VCaP (cell line): ENCODE data around the gene KRT86.

Experiments
- H3K27ac ChIP-seq: fragments of 450-650 bp; 2 replicates; pipeline ENCODE4 v1.5.1; 2017
- CTCF ChIP-seq: fragments of 450-650 bp; conservative IDR thresholded peaks from 2 replicates; pipeline ENCODE4 v1.5.1; 2017; ENCODE audit warnings: mild to moderate bottlenecking, moderate library complexity

Gene KRT86

GRCh38 chr12:52323001-52323400, 48.6 kb downstream of the KRT86 start:
- H3K27ac ChIP-seq: no peak overlapping the region
- TF ChIP-seq CTCF: no peak

DNA sequence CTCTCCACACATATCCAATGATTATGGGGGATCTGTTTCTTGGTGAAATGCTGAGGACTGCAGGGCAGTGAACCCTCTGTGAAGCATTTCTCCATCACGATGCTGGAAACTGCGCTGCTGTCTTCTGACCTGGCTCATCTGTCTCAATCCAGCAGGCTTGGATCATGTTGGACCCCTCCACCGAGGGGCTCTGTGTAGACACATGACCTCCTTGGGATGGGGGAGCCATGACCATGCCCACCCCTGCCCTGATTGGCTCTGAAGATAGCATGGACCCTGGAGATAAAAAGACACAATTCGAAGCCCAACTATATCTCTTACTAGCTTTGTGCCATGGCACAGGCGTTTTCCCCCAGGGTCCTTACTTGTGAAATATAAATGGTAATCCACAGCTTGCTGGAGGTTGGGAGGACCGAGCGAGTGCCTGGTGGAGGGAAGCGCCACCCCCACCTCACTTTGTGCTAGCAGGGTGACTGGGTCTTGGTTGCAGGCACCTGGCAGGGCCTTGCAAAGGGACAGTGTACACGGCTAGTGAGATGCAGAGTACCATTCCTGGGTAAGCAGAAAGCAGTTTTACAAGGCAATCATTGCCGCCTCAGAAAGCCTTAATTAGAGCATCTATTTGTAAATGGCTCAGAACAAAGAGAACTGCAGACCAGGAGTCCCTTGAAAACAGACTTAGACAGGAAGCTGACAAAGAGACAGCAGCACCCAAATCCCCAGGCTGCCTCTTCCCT, 49.1 kb downstream of the KRT86 start:
- TF ChIP-seq CTCF: no peak

DNA sequence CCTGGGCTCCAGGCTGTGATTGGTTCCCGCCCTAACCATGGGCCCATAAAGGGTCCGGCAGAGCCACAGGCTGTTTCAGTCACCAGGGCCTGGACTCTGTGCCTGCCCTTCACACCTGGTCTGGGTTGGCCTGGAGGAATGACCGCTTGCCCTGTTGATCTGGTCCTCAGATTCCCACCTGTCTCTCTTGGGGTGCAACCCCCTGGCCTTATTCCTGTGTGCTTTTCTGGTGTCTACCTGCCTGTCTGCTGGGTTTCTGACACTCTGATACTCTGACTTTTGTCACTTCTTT, 49.7 kb downstream of the KRT86 start:
- H3K27ac ChIP-seq: no peak overlapping the region
- no peak for TF ChIP-seq CTCF

More for the DNA sequence above, 49.1 kb downstream of the KRT86 start:
- no peak overlapping the region for H3K27ac ChIP-seq

DNA sequence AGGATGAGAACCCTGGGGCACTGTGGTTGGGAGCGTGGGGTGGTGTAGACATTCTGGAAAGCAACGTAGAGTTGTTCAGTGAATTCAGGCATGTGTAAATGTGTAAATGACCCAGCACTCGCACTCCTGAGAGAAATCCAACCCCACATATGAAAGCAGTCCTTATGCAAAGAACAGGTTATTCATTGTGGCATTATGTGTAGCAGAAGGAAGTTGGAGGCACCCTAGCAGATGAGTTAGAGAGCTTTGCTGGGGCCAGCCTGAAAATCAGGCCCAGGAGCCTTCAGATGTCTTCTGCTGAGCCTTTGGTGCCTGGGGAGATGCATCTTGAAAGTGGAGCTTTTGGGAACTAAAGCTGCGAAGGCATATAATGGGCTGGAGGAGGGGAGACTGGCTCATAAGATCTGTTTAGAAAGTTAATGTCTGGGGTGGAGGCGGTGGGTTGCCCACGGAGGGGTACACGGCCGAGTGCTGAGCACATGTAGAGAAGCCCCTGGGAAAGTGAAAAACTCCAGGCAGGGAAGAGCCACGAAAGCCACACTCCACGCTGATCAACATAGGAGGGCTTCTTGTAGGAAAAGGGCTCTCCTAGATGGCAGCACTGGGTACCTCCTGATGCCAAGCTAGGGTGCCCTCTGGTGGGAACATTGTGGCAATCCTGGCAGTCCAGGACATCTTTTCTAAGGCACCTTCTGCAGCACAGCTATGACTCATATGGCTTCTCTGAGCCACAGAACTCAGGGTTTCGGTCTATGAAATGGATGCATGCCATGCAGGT, 52.8 kb downstream of the KRT86 start:
- TF ChIP-seq CTCF: peak; percentile 97
- H3K27ac ChIP-seq: no peak overlapping the region

DNA sequence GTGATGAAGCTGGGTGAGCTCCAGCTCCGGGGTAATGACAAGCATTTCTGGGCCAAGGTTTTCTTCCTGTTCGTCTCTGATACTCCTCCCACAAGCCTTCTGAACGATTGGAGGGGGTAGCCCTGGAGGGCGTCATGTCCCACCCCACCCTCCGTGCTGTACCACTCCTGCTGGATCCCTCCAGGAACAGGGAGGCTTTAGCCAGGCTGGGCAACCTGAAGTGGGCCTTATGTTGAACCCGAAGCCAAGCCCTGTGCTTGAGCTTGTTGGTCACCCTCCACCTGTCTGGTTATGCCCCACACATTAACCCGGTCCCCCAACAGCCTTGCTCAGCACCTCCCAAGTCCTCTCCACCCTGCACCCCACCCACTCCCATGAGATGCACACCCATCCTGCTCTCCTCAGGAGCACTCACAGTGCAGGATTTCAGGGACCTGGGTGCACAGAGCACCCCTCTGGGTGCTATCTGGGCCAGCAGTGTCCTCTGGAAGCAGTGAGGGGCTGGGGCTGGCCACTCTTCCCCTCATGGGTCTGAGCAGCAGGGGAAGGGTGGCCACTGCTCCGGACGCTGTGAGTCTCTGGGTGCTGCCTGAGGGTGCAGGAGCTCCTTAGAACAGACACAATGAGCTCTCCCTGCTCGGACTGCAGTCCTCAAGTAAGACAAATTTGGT, 53.5 kb downstream of the KRT86 start:
- H3K27ac ChIP-seq: no peak overlapping the region
- TF ChIP-seq CTCF: no peak; the same call in none of the 2 replicates

DNA sequence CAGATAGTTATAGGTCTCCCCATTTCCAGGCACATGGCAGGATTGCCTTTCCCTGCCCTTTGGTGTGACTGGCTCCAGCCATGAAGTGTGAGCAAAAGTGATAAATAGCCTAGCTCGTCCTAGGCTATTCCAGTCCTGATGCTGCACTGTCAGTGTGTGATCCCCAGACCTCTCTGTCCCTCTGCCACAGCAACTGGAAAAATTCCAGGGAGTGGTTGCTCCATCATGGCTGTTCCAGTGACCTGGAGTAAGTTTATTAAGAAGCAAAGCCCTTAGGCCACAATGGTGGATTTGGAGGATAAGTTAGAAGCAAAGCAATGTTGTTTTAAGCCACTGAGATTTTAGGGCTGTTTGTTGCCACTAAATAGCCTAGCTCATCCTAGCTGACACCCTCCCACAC, 56.6 kb downstream of the KRT86 start:
- H3K27ac ChIP-seq: no peak overlapping the region
- no peak for TF ChIP-seq CTCF

GRCh38 chr12:52331833-52332232, 57.4 kb downstream of the KRT86 start:
- TF ChIP-seq CTCF: no peak
- H3K27ac ChIP-seq: no peak overlapping the region
